Karpas-422 (cell line): ENCODE results near the gene TMX2. TPM values are rescaled to one million over a fixed set of nuclear protein-coding genes. Genes with fewer than 3 reads are reported as not detected.
"Not testable (repeated sequence)": the region's sequence is repeated elsewhere in the genome, so short reads cannot be mapped to it uniquely, and the experiment has no call there.

Source experiments
- DNase-seq: peaks from one replicate; pipeline ENCODE4 v3.0.0-alpha.2; 2015
- H2AFZ ChIP-seq: fragments of 200-600 bp; sonication (generic); 2 replicates; pipeline ENCODE4 v1.6.1; 2014; ENCODE audit warnings: antibody characterized with exemption, low read length, mixed read lengths
- H3K27ac ChIP-seq: fragments of 200-600 bp; sonication (generic); 2 replicates; pipeline ENCODE4 v1.5.1; 2014; ENCODE audit warnings: mild to moderate bottlenecking, low read length, moderate library complexity
- H3K27me3 ChIP-seq: fragments of 200-600 bp; sonication (generic); 2 replicates; pipeline ENCODE4 v1.6.1; 2014; ENCODE audit warnings: low read length, mixed read lengths
- H3K36me3 ChIP-seq: fragments of 200-600 bp; sonication (generic); 2 replicates; pipeline ENCODE4 v1.6.1; 2014; ENCODE audit warnings: low read length, mixed read lengths; ENCODE audit not compliant: insufficient read depth
- H3K4me1 ChIP-seq: fragments of 200-600 bp; sonication (generic); 2 replicates; pipeline ENCODE4 v1.6.1; 2014; ENCODE audit warnings: mild to moderate bottlenecking, low read length, mixed read lengths
- H3K4me2 ChIP-seq: fragments of 200-600 bp; sonication (generic); 2 replicates; pipeline ENCODE4 v1.6.1; 2014; ENCODE audit warnings: low read length, low read depth, mild to moderate bottlenecking; ENCODE audit not compliant: poor library complexity, severe bottlenecking
- H3K4me3 ChIP-seq: fragments of 200-600 bp; sonication (generic); 2 replicates; pipeline ENCODE4 v1.5.1; 2014; ENCODE audit warnings: mild to moderate bottlenecking, antibody characterized with exemption, low read length, mixed read lengths
- H3K79me2 ChIP-seq: fragments of 200-600 bp; sonication (generic); 2 replicates; pipeline ENCODE4 v1.6.1; 2014; ENCODE audit warnings: mild to moderate bottlenecking, low read length, mixed read lengths
- H3K9ac ChIP-seq: fragments of 200-600 bp; sonication (generic); 2 replicates; pipeline ENCODE4 v1.6.0; 2014; ENCODE audit warnings: low read length
- H3K9me2 ChIP-seq: fragments of 200-600 bp; sonication (generic), shearing (Covaris generic); replicated peaks from 2 replicates; pipeline ENCODE4 v1.6.0; 2014; ENCODE audit warnings: mild to moderate bottlenecking, low read length, moderate library complexity; ENCODE audit not compliant: insufficient read depth
- H3K9me3 ChIP-seq: fragments of 300-700, 200-600 bp; sonication (generic); 2 replicates; pipeline ENCODE4 v1.6.1; 2014; ENCODE audit warnings: low read length, mixed read lengths
- H4K20me1 ChIP-seq: fragments of 200-600 bp; sonication (generic); 2 replicates; pipeline ENCODE4 v1.6.1; 2014; ENCODE audit warnings: mild to moderate bottlenecking, antibody characterized with exemption, low read length, low read depth; ENCODE audit not compliant: insufficient read depth
- total RNA-seq: library from RNA; depleted of rRNA; stranded (reverse); fragments of >200 nt; shearing (Covaris generic); gene quantifications from 2 replicates; pipeline ENCODE4 v1.2.3, GENCODE V29; 2014; ENCODE audit warnings: low replicate concordance

TMX2 gene
- total RNA-seq, 1 experiment from 2014 or later, result 91.2 TPM

DNA sequence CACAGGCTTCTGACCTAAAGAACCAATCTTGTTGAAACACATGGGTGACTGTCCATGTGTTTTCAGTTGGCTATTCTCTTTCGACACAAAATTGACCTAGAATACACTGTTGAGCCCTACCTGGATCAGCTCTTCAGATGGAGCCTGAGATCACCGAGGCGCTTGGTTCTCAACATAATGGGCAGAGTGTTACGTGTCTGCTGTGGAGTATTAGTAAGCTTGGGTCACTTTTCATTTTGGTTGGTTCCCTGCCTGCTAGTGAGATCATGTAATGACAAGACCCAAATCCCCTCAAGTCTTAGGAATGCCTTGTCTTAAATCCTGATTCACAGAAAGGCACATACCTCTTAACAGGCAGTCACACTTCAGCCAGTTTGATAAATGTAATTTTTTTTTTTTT is 9.1 kb upstream of the TMX2 start:
- Histone ChIP-seq H3K27ac (no peak overlapping the region), H3K27me3 (no peaks in the 10 kb centered on the region), H3K36me3 (peaks cover 34% of the 10 kb centered on the region), H4K20me1 (no peaks in the 10 kb centered on the region), H3K9ac (no peak overlapping the region), H3K4me1 (no peaks in the 10 kb centered on the region), H2AFZ (no peak overlapping the region), H3K4me2 (no peak overlapping the region), H3K79me2 (peaks cover 21% of the 10 kb centered on the region), H3K9me3 (no peaks in the 10 kb centered on the region), H3K9me2 (no peaks in the 10 kb centered on the region), H3K4me3 (no peak overlapping the region)
- DNase-seq, result no peak

DNA sequence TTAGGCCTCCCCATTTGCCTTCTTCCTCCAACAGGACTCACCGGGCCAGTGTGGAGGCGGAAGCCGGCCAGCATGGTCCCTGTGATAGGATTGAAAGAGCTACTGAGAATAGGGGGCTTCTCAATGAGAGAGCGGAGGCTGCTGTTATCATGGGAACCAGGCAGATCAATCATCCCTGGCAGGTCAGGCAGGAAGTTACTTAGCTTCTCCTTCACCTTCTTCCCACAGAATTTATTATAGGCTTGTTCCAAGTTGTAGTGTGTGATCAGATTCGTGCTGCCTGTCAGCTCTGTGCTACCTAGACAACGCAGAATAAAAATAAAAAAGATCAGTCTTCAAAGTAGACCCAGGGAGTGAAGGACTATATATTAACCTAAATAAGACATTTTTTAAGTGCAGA is 7.5 kb upstream of the TMX2 start:
- no peak overlapping the region for H3K4me2 ChIP-seq
- no peak overlapping the region for H3K27ac ChIP-seq
- peaks cover 26% of the 10 kb centered on the region for H3K79me2 ChIP-seq
- H2AFZ ChIP-seq, result no peak overlapping the region
- peaks cover 3% of the 10 kb centered on the region for H3K4me1 ChIP-seq
- H3K27me3 ChIP-seq, result no peaks in the 10 kb centered on the region
- peaks cover 23% of the 10 kb centered on the region for H3K36me3 ChIP-seq
- H3K4me3 ChIP-seq, result no peak overlapping the region
- H4K20me1 ChIP-seq, result no peaks in the 10 kb centered on the region
- H3K9me2 ChIP-seq, result no peaks in the 10 kb centered on the region
- H3K9me3 ChIP-seq, result no peaks in the 10 kb centered on the region
- no peak overlapping the region for H3K9ac ChIP-seq
- DNase-seq, result no peak

DNA sequence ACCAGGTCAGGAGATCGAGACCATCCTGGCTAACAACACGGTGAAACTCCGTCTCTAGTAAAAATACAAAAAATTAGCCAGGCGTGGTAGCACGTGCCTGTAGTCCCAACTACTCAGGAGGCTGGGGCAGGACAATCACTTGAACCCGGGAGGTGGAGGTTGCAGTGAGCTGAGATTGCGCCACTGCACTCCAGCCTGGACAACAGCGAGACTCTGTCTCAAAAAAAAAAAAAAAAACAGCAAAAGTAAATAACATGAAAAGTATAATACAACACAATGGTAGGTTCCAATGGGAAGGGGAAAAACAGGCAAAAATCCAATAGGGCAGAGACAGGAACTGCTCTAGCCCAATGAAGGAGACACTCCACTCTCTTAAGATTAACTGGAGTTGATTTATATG is 7.0 kb upstream of the TMX2 start:
- not testable (repeated sequence) for H3K27me3 ChIP-seq, DNase-seq
- H3K36me3 ChIP-seq, result peaks cover 21% of the 10 kb centered on the region

DNA sequence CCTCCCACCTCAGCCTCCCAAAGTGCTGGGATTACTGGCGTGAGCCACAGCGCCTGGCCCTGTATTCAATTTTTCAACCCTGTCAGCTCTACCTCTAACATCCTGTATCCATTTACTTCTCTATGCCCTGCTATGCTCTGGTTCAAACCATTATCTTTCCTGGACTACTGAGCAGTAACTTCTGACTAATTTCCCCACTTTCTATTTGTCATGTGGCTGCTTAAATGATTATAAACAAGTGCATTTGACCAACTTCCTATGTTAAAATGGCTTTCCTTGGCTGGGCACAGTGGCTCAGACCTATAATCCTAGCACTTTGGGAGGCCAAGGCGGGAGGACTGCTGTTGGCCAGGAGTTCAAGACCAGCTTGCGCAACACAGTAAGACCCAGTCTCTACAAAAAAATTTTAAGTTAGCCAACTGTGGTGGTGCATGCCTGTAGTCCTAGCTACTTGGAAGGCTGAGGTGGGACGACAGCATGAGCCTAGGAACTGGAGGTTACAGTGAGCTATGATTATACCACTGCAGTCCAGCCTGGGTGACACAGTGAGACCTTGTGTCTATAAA is 2.5 kb upstream of the TMX2 start:
- H3K9ac ChIP-seq, result no peak overlapping the region
- no peak overlapping the region for H3K4me2 ChIP-seq
- no peak overlapping the region for H3K4me3 ChIP-seq
- no peaks in the 10 kb centered on the region for H3K9me3 ChIP-seq
- no peaks in the 10 kb centered on the region for H4K20me1 ChIP-seq
- no peaks in the 10 kb centered on the region for H3K9me2 ChIP-seq
- H2AFZ ChIP-seq, result no peak overlapping the region
- peaks cover 13% of the 10 kb centered on the region; the same call in 1 of the 2 replicates for H3K36me3 ChIP-seq
- peaks cover 64% of the 10 kb centered on the region for H3K79me2 ChIP-seq
- H3K4me1 ChIP-seq, result peaks cover 34% of the 10 kb centered on the region
- DNase-seq, result no peak
- no peaks in the 10 kb centered on the region for H3K27me3 ChIP-seq
- H3K27ac ChIP-seq, result no peak overlapping the region

More for the DNA sequence above, 7.0 kb upstream of the TMX2 start:
- peaks cover 31% of the 10 kb centered on the region for H3K79me2 ChIP-seq
- not testable (repeated sequence) for H3K4me1 ChIP-seq, H3K27ac ChIP-seq, H3K9ac ChIP-seq, H3K4me3 ChIP-seq, H3K4me2 ChIP-seq, H4K20me1 ChIP-seq, H2AFZ ChIP-seq, H3K9me3 ChIP-seq, H3K9me2 ChIP-seq

DNA sequence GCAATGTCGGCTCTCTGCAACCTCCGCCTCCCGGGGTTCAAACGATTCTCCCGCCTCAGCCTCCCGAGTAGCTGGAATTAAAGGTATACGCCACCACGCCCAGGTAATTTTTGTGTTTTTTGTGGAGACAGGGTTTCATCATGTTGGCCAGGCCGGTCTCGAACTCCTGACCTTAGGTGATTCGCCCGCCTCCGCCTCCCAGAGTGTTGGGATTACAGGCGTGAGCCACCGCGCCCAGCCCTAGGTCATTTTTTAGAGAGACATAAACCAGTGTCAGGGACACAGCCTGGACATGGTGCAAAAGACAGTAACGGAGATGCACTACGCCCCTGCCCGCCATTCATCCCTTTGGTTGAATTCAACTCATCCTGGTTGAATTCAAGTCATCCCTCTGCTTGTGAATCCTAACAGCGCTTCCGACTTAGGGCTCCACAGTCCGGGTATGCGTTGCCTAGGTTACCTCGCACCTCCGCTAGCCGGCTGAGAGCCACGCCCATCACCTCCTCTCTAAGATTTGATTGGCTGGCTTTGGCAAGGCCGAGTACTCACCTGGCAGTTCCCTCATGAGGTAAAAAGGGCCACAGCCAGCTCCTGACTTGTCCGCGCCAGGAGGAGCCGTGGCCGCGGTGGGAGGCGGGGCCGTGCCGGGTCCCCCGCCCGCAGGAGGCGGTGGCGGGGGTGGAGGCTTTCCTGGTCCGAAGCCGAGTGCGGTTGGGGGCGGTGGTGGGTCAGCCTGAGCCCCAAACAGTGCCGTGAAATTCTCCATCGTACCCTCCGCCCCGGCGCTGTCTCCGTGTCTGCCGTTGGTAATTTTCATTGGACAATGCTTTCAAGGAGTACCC is 758 bp upstream of the TMX2 start, which contains the start of gene MED19:
TSS of gene MED19 (minus strand) at position 802 of the 842 bp plus-strand sequence. CDS start at position 766, 36 bp downstream.
- Histone ChIP-seq H4K20me1 (no peaks in the 10 kb centered on the region), H3K4me2 (peak within 1 kb of the TSS; percentile 77), H3K27ac (peak within 1 kb of the TSS; percentile 63), H2AFZ (no peak within 1 kb of the TSS; the same call in 1 of the 2 replicates), H3K9me2 (no peaks in the 10 kb centered on the region), H3K4me1 (peaks cover 34% of the 10 kb centered on the region), H3K36me3 (peaks cover 15% of the 10 kb centered on the region; the same call in 1 of the 2 replicates), H3K27me3 (no peaks in the 10 kb centered on the region), H3K79me2 (peaks cover 57% of the 10 kb centered on the region), H3K4me3 (peak within 1 kb of the TSS; percentile 89), H3K9me3 (no peaks in the 10 kb centered on the region), H3K9ac (peak within 1 kb of the TSS; percentile 87)
- peak; percentile 94 for DNase-seq

DNA sequence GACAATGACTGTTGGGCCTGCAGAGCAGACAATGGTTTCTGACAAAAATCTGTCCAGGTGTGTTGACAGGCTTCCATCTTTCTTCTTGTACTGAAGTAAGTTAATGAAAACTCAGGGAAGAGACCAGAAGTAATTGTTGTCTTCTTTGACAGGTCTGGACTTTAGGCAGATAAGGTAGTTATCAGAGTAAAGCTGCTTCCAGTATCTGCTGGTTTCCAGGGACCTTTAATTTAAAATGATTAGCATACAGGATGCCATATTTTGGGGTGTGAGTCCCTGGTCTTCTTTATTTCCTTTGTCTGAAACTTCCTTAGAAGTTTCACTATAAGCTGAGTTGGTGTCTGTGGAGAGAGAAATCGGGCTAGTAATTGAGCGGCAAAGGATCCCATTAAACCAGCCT is 1.4 kb downstream of the TMX2 start:
- Histone ChIP-seq H4K20me1 (no peaks in the 10 kb centered on the region), H2AFZ (no peak overlapping the region), H3K9me2 (no peaks in the 10 kb centered on the region), H3K4me2 (peak overlapping the region; percentile 77), H3K27ac (no peak overlapping the region), H3K9ac (peak overlapping the region; percentile 87), H3K27me3 (no peaks in the 10 kb centered on the region), H3K36me3 (peaks cover 15% of the 10 kb centered on the region; the same call in 1 of the 2 replicates), H3K4me1 (peaks cover 34% of the 10 kb centered on the region), H3K9me3 (no peaks in the 10 kb centered on the region), H3K4me3 (peak overlapping the region; percentile 89), H3K79me2 (peaks cover 58% of the 10 kb centered on the region)
- DNase-seq, result no peak

DNA sequence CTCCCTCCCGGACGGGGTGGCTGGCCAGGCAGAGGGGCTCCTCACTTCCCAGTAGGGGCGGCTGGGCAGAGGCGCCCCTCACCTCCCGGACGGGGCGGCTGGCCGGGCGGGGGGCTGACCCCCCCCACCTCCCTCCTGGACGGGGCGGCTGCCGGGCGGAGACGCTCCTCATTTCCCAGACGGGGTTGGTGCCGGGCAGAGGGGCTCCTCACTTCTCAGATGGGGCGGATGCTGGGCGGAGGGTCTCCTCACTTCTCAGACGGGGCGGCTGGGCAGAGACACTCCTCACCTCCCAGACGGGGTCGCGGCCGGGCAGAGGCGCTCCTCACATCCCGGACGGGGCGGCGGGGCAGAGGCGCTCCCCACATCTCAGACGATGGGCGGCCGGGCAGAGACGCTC is 4.3 kb downstream of the TMX2 start:
- H3K9me3 ChIP-seq, H2AFZ ChIP-seq, DNase-seq, H3K9me2 ChIP-seq, H4K20me1 ChIP-seq, H3K9ac ChIP-seq, H3K4me3 ChIP-seq, H3K27me3 ChIP-seq, H3K4me2 ChIP-seq, H3K27ac ChIP-seq: not testable (repeated sequence)
- Histone ChIP-seq H3K79me2 (peaks cover 65% of the 10 kb centered on the region), H3K4me1 (peaks cover 16% of the 10 kb centered on the region), H3K36me3 (peaks cover 22% of the 10 kb centered on the region; the same call in 1 of the 2 replicates)

DNA sequence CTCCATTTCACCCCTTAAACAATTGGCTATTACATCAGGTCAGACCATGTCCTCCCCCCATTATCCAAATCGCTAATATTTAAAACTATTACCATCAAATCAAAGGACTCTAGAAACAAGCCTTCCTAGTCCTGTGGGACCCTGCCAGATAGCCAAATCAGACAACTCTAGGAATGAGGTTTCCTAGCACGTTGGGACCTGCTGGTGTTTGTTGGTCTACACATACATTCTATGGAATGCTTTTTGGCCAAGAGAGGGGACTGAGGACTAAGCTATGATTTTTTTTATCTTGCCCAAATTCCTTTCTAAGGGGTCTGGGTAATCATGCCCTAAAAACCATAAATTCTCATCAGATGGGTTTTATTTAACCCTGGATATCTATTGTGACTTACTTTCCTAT is 14.8 kb downstream of the TMX2 start:
- Histone ChIP-seq H3K36me3 (peaks cover 13% of the 10 kb centered on the region; the same call in 1 of the 2 replicates), H4K20me1 (no peaks in the 10 kb centered on the region)
- no peak for DNase-seq

More for the DNA sequence above, 14.8 kb downstream of the TMX2 start:
- Histone ChIP-seq H3K79me2 (peaks cover 93% of the 10 kb centered on the region), H3K9me2 (no peaks in the 10 kb centered on the region), H3K9me3 (no peaks in the 10 kb centered on the region), H3K4me3 (no peak overlapping the region), H3K27ac (no peak overlapping the region), H2AFZ (no peak overlapping the region), H3K4me2 (no peak overlapping the region), H3K4me1 (peaks cover 35% of the 10 kb centered on the region), H3K27me3 (no peaks in the 10 kb centered on the region), H3K9ac (no peak overlapping the region)
